Trophoblast cell (in vitro differentiated cells and primary cell): ENCODE measurements around the gene OGDH.

Experiments used
- DNase-seq, 2 donors: peaks; one replicate each; pipeline ENCODE4 v3.0.0-alpha.2; 2016
- H2AFZ ChIP-seq: 2 replicates; pipeline ENCODE4 v1.6.1; 2013; ENCODE audit warnings: low read length, moderate library complexity, mild to moderate bottlenecking; ENCODE audit not compliant: insufficient read depth, poor library complexity
- H2AK5ac ChIP-seq: 2 replicates; pipeline ENCODE4 v1.6.1; 2013; ENCODE audit warnings: mild to moderate bottlenecking, low read length
- H2BK120ac ChIP-seq: 2 replicates; pipeline ENCODE4 v1.6.1; 2013; ENCODE audit warnings: low read length, mild to moderate bottlenecking, moderate library complexity; ENCODE audit not compliant: insufficient read depth, poor library complexity
- H2BK12ac ChIP-seq: 2 replicates; pipeline ENCODE4 v1.6.1; 2013; ENCODE audit warnings: mild to moderate bottlenecking, low read length, moderate library complexity
- H2BK5ac ChIP-seq: 2 replicates; pipeline ENCODE4 v1.6.1; 2013; ENCODE audit warnings: low read length, low read depth, moderate library complexity, mild to moderate bottlenecking; ENCODE audit not compliant: poor library complexity
- H3K14ac ChIP-seq: 2 replicates; pipeline ENCODE4 v1.6.1; 2013; ENCODE audit warnings: mild to moderate bottlenecking, low read length
- H3K18ac ChIP-seq: 2 replicates; pipeline ENCODE4 v1.6.1; 2013; ENCODE audit warnings: mild to moderate bottlenecking, low read length
- H3K23ac ChIP-seq: 2 replicates; pipeline ENCODE4 v1.6.1; 2013; ENCODE audit warnings: low read length
- H3K27ac ChIP-seq: 2 replicates; pipeline ENCODE4 v1.5.1; 2013; ENCODE audit warnings: low read depth, mild to moderate bottlenecking, inconsistent platforms, low read length, moderate library complexity
- H3K27me3 ChIP-seq: 2 replicates; pipeline ENCODE4 v1.6.1; 2013; ENCODE audit warnings: inconsistent platforms, mild to moderate bottlenecking, low read length, moderate library complexity; ENCODE audit not compliant: insufficient read depth
- H3K36me3 ChIP-seq, 2 experiments: 1 replicate in 1 of 2; 2 replicates in 1 of 2; pipeline ENCODE4 v1.6.1; 2013; ENCODE audit warnings: low read length in 2 of 2, mild to moderate bottlenecking in 2 of 2, moderate library complexity in 1 of 2; ENCODE audit not compliant: insufficient read depth in 2 of 2, control insufficient read depth in 1 of 2
- H3K4ac ChIP-seq: 2 replicates; pipeline ENCODE4 v1.6.1; 2013; ENCODE audit warnings: low read depth, mild to moderate bottlenecking, low read length, moderate library complexity
- H3K4me1 ChIP-seq, 2 experiments: 1 replicate in 1 of 2; 2 replicates in 1 of 2; pipeline ENCODE4 v1.6.1; 2013; ENCODE audit warnings: low read length in 2 of 2, mild to moderate bottlenecking in 2 of 2, moderate library complexity in 1 of 2; ENCODE audit not compliant: insufficient read depth in 2 of 2, control insufficient read depth in 1 of 2
- H3K4me2 ChIP-seq: 2 replicates; pipeline ENCODE4 v1.6.1; 2013; ENCODE audit warnings: inconsistent platforms, mild to moderate bottlenecking, low read length, moderate library complexity
- H3K4me3 ChIP-seq: 2 replicates; pipeline ENCODE4 v1.5.1; 2013; ENCODE audit warnings: mild to moderate bottlenecking, low read depth, low read length, inconsistent platforms
- H3K79me1 ChIP-seq: one replicate; pipeline ENCODE4 v1.6.1; 2013; ENCODE audit warnings: low read length
- H3K79me2 ChIP-seq: 2 replicates; pipeline ENCODE4 v1.6.1; 2013; ENCODE audit warnings: low read length, mild to moderate bottlenecking; ENCODE audit not compliant: control insufficient read depth, insufficient read depth, poor library complexity
- H3K9ac ChIP-seq: 2 replicates; pipeline ENCODE4 v1.6.1; 2013; ENCODE audit warnings: mild to moderate bottlenecking, low read length
- H3K9me3 ChIP-seq: 2 replicates; pipeline ENCODE4 v1.6.1; 2013; ENCODE audit warnings: low read depth, mild to moderate bottlenecking, control low read depth, inconsistent platforms, low read length; ENCODE audit not compliant: insufficient read depth
- H4K12ac ChIP-seq: 2 replicates; pipeline ENCODE4 v1.6.1; 2013; ENCODE audit warnings: low read depth, mild to moderate bottlenecking, low read length, moderate library complexity
- H4K8ac ChIP-seq: 2 replicates; pipeline ENCODE4 v1.6.1; 2013; ENCODE audit warnings: low read depth, mild to moderate bottlenecking, low read length, moderate library complexity
- H4K91ac ChIP-seq: one replicate; pipeline ENCODE4 v1.6.1; 2013; ENCODE audit warnings: low read depth, mild to moderate bottlenecking, low read length, moderate library complexity
- WGBS: extraction: QIAGEN DNeasy Blood & Tissue Kit; methylation state at CpG from one replicate; pipeline ENCODE4 v1.1.7; 2013; ENCODE audit warnings: missing lambda C conversion rate; ENCODE audit not compliant: insufficient read length, insufficient coverage; ENCODE audit errors: extremely low coverage; 5-methylcytosine and 5-hydroxymethylcytosine counted together

Gene OGDH

DNA sequence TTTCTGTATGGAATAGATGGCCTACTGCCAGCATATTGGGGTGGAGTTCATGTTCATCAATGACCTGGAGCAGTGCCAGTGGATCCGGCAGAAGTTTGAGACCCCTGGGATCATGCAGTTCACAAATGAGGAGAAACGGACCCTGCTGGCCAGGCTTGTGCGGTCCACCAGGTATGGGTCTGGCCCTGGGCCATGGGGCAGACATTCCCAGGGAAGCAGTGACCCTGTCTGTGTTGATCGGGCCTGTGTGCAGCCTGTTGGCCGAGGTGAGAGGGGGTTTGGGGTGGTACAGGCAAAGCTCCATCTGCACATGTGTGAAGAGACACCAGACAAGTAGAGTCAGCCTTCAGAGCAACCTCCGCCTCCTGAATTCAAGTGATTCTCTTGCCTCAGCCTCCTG is 67.3 kb downstream of the OGDH start:
- Histone ChIP-seq H2BK120ac (no peak overlapping the region), H2AK5ac (no peak overlapping the region), H2BK12ac (no peak overlapping the region), H3K4ac (no peak overlapping the region), H3K36me3 (peaks cover 35 to 40% of the 10 kb centered on the region in 2 experiments), H3K14ac (no peak overlapping the region), H3K9me3 (peaks cover 6% of the 10 kb centered on the region), H2BK5ac (no peak overlapping the region), H3K18ac (no peak overlapping the region), H3K27me3 (no peaks in the 10 kb centered on the region), H4K8ac (no peak overlapping the region), H3K23ac (no peak overlapping the region), H3K9ac (no peak overlapping the region), H3K4me3 (no peak overlapping the region), H3K27ac (no peak overlapping the region), H4K91ac (no peak overlapping the region), H3K4me1 (no peaks in the 10 kb centered on the region), H3K79me2 (no peaks in the 10 kb centered on the region), H3K79me1 (no peaks in the 10 kb centered on the region), H4K12ac (no peak overlapping the region), H2AFZ (no peak overlapping the region), H3K4me2 (no peak overlapping the region)
- no CpG with 5 or more reads among the region's 6 CpGs for WGBS
- no peak for DNase-seq

DNA sequence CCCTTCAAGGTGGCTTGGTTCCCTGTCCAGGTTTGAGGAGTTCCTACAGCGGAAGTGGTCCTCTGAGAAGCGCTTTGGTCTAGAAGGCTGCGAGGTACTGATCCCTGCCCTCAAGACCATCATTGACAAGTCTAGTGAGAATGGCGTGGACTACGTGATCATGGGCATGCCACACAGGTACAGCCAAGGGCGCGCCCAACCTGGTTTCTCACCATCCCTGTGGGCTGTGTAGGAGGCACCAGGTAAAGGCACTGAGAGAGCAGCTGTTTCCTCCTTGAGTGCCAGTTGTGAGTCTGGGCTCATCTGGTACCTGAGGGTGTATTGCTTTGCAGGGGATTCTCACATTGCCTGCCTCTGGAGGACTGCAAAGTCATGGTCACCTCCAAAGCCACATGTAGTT is 68.0 kb downstream of the OGDH start:
- no peak overlapping the region for H3K4me3 ChIP-seq
- H3K79me1 ChIP-seq = no peaks in the 10 kb centered on the region
- H2BK5ac ChIP-seq = no peak overlapping the region
- H2BK120ac ChIP-seq = no peak overlapping the region
- H3K36me3 ChIP-seq = peaks cover 37 to 44% of the 10 kb centered on the region in 2 experiments
- H3K4me1 ChIP-seq = no peaks in the 10 kb centered on the region
- H4K91ac ChIP-seq = no peak overlapping the region
- peaks cover 6% of the 10 kb centered on the region for H3K9me3 ChIP-seq
- H3K14ac ChIP-seq = no peak overlapping the region
- no peak overlapping the region for H4K12ac ChIP-seq
- no peak overlapping the region for H3K18ac ChIP-seq
- no peak overlapping the region for H3K27ac ChIP-seq
- no peak overlapping the region for H4K8ac ChIP-seq
- no peak for DNase-seq
- no CpG with 5 or more reads among the region's 7 CpGs for WGBS
- no peak overlapping the region for H3K9ac ChIP-seq
- no peak overlapping the region for H2BK12ac ChIP-seq
- H2AK5ac ChIP-seq = no peak overlapping the region
- H3K27me3 ChIP-seq = no peaks in the 10 kb centered on the region
- no peak overlapping the region for H3K23ac ChIP-seq
- no peaks in the 10 kb centered on the region for H3K79me2 ChIP-seq
- H3K4me2 ChIP-seq = no peak overlapping the region
- no peak overlapping the region for H3K4ac ChIP-seq
- H2AFZ ChIP-seq = no peak overlapping the region

DNA sequence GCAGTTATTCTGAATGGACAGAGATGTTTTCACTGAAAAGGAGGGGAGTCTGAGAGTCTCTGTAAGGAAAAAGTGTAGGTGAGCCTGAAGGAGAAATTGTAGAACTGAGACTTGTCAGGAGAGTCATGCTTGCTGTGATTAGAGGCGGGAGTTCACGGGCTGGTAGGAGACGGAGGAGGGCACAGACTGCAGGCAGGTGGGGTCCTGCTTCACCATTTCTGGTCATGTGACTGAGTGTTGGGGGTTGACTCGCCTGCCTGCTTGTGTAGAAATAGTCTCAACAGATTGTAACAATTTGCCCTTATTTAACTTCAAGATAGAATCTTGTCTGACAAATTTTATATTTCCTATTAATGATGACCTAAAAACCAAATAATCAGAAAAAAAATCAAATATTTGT is 70.3 kb downstream of the OGDH start:
- Histone ChIP-seq H2AK5ac (no peak overlapping the region), H2BK5ac (no peak overlapping the region), H2BK120ac (no peak overlapping the region), H2BK12ac (no peak overlapping the region), H4K12ac (no peak overlapping the region), H4K91ac (no peak overlapping the region), H3K4me2 (no peak overlapping the region), H3K4me3 (no peak overlapping the region), H3K18ac (no peak overlapping the region), H3K4ac (no peak overlapping the region), H4K8ac (no peak overlapping the region), H3K36me3 (peaks cover 40 to 50% of the 10 kb centered on the region in 2 experiments), H2AFZ (no peak overlapping the region), H3K9ac (no peak overlapping the region), H3K27ac (no peak overlapping the region), H3K27me3 (no peaks in the 10 kb centered on the region), H3K4me1 (no peaks in the 10 kb centered on the region), H3K23ac (no peak overlapping the region), H3K14ac (no peak overlapping the region), H3K9me3 (peaks cover 7% of the 10 kb centered on the region), H3K79me2 (no peaks in the 10 kb centered on the region), H3K79me1 (no peaks in the 10 kb centered on the region)
- WGBS = no CpG with 5 or more reads among the region's 4 CpGs
- DNase-seq = no peak

DNA sequence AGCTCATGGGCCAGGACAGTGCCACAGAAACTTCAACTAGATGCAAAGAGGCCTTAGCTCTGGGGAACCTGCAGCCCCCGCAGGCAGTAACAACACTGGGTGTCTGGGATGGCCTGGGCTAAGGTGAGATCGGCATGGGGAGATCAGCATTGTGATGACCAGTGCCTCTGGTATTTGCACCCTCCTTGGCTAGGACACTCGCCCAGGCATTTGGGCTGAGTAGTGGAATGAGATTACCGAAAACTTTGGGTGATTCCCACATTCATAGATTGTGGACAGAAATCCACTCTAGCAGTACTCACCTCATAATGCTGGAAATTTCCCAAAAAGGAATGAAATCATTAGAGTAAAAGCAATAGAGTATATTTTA is 71.7 kb downstream of the OGDH start:
- Histone ChIP-seq H3K4me1 (no peaks in the 10 kb centered on the region), H3K18ac (no peak overlapping the region), H4K91ac (no peak overlapping the region), H2BK120ac (no peak overlapping the region), H2AFZ (no peak overlapping the region), H3K79me2 (no peaks in the 10 kb centered on the region), H3K27ac (no peak overlapping the region), H3K9me3 (peaks cover 7% of the 10 kb centered on the region), H4K8ac (no peak overlapping the region), H3K9ac (no peak overlapping the region), H4K12ac (no peak overlapping the region), H3K27me3 (no peaks in the 10 kb centered on the region), H3K79me1 (no peaks in the 10 kb centered on the region), H3K14ac (no peak overlapping the region), H2AK5ac (no peak overlapping the region), H3K4me3 (no peak overlapping the region), H3K36me3 (peaks cover 43 to 56% of the 10 kb centered on the region in 2 experiments), H3K23ac (no peak overlapping the region), H3K4ac (no peak overlapping the region), H2BK12ac (no peak overlapping the region), H2BK5ac (no peak overlapping the region), H3K4me2 (no peak overlapping the region)
- WGBS = no CpG with 5 or more reads among the region's 4 CpGs
- DNase-seq = peak; percentile 2 to 31
